Choroid plexus epithelial cell (primary cell): ENCODE measurements around the gene BFSP2.
A peak's percentile ranks its signal among the peaks of the same experiment; 100 is the strongest.
"Not testable (repeated sequence)": the region's sequence is repeated elsewhere in the genome, so short reads cannot be mapped to it uniquely, and the experiment has no call there.

Experiments used
- DNase-seq: peaks from one replicate; pipeline ENCODE4 v3.0.0-alpha.2; 2010; ENCODE audit warnings: low read depth
- H3K4me3 ChIP-seq: 2 replicates; pipeline ENCODE4 v1.5.1; 2011; ENCODE audit warnings: low read depth, mild to moderate bottlenecking, control low read depth, low read length, moderate library complexity
- CTCF ChIP-seq: conservative IDR thresholded peaks from 2 replicates; pipeline ENCODE4 v1.5.1; 2011; ENCODE audit warnings: low read depth, mild to moderate bottlenecking, control low read depth, inconsistent platforms, low read length, moderate library complexity

The BFSP2 gene

GRCh38 chr3:133491481-133492059, 91.7 kb downstream of the BFSP2 start:
- no peak for DNase-seq
- TF ChIP-seq CTCF, result no peak
- no peak overlapping the region for H3K4me3 ChIP-seq

- DNase-seq, result no peak
- no peak for TF ChIP-seq CTCF
- H3K4me3 ChIP-seq, result no peak overlapping the region
These were observed 92.4 kb downstream of the BFSP2 start for GRCh38 chr3:133492159-133492741.

- TF ChIP-seq CTCF, result peak; percentile 74
- peak; percentile 60 for DNase-seq
- H3K4me3 ChIP-seq, result no peak overlapping the region
These were observed 94.6 kb downstream of the BFSP2 start for GRCh38 chr3:133494469-133494868.

GRCh38 chr3:133502542-133502941, 102.7 kb downstream of the BFSP2 start:
- H3K4me3 ChIP-seq, DNase-seq: not testable (repeated sequence)

- TF ChIP-seq CTCF, result no peak
- no peak overlapping the region for H3K4me3 ChIP-seq
- DNase-seq, result no peak
These were observed 103.6 kb downstream of the BFSP2 start for GRCh38 chr3:133503409-133503808.

GRCh38 chr3:133504736-133505135, 104.9 kb downstream of the BFSP2 start:
- no peak for TF ChIP-seq CTCF
- no peak for DNase-seq
- H3K4me3 ChIP-seq, result no peak overlapping the region

- H3K4me3 ChIP-seq, result no peak overlapping the region
- DNase-seq, result no peak
- TF ChIP-seq CTCF, result no peak
These were observed 106.0 kb downstream of the BFSP2 start for GRCh38 chr3:133505813-133506212.
